GM18526 (cell line): ENCODE measurements around the gene LMF2.

Experiments
- POLR2A ChIP-seq: IDR thresholded peaks from 3 replicates; pipeline ENCODE4 v1.6.1; 2011; ENCODE audit not compliant: insufficient read length; ENCODE audit errors: extremely low read depth

The LMF2 gene

GRCh38 chr22:50456466-50457234 lies 50.9 kb downstream of the LMF2 start:
- TF ChIP-seq POLR2A, result no peak

GRCh38 chr22:50456026-50456425 lies 51.5 kb downstream of the LMF2 start:
- no peak for TF ChIP-seq POLR2A

- no peak for TF ChIP-seq POLR2A
These were observed 52.3 kb downstream of the LMF2 start for GRCh38 chr22:50455201-50455600.

GRCh38 chr22:50454556-50455075 lies 52.9 kb downstream of the LMF2 start:
- TF ChIP-seq POLR2A, result no peak
